ENCODE data around the gene PPP1R15A.

DNA sequence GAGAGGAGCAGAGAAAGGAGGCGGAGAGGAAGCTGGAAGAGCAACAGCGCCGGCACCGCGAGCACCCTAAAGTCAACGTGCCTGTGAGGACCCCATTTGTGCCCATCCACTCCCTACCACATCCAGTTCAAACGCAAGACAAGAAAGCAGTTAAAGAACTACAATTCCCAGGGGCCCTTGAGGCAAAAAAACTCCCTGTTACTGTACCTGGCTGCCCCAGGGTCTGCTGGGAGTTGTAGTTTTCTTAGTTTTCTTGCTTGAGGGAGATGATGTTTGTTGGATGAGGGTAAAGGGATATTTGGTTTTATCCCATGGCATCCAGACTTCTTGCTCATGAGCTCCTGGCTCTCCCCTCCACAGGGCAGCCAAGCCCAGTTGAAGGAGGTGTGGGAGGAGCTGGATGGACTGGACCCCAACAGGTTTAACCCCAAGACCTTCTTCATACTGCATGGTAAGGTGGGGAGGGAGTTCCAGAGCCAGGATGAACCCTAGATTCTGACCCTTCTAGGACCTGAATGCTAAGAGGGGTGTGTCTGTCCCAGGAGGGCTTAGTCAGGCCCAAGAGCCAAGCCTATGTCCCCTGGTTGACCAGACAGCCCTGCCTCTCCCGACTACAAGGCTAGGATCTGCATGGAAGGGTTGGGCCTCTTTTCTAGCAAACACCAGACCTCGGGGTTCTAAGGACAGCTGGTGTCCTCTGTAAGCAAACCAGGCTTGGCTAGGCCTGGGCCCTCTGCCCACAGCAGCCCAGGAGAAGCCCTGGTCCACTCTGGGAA lies 41.1 kb downstream of the PPP1R15A start:
- no peak for TF ChIP-seq TAF1 (IDR thresholded peaks at IDR 0.05; ENCODE audit: low read depth, low read length)
- no peak for TF ChIP-seq POLR2A (IDR thresholded peaks at IDR 0.05; ENCODE audit: low read depth, low read length)
- no peak for TF ChIP-seq POLR2AphosphoS5 (IDR thresholded peaks at IDR 0.05; ENCODE audit: low read depth, low read length)
- no peak for TF ChIP-seq SPI1 (IDR thresholded peaks at IDR 0.05; ENCODE audit: low read depth, low read length)
